C4-2B (cell line): ENCODE measurements around the gene SERPINE1.

Source experiments
- CTCF ChIP-seq: fragments of 450-650 bp; conservative IDR thresholded peaks from 2 replicates; pipeline ENCODE4 v1.5.1; 2017; ENCODE audit warnings: mild to moderate bottlenecking
- ZFX ChIP-seq: fragments of 450-650 bp; IDR thresholded peaks from 2 replicates; pipeline ENCODE4 v1.6.1; 2017

GRCh38 chr7:101077303-101078086, 49.4 kb upstream of the SERPINE1 start:
- peak; percentile 99 for TF ChIP-seq CTCF
- no peak for TF ChIP-seq ZFX
